ENCODE results near the gene SP4.

Gene SP4

DNA sequence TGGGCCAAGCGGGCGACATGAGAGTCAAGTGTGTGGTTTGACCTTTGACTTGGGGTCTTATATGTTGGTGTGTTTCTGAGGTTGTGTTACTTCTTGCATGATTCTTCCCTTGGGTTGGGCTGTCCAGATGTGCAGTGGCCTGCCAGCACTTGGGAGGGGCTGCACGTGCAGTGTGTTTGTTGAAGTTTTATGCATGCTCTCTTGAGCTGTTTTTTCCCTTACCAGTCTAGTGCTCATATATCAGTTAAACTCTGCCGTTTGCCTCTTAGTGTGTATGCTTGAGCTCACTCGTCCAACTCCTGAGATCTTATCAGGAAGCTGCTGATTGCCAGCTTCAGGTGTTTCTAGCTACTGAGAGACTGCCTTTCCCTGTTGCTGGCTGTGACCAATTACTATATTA, 23.1 kb downstream of the SP4 start:
- no peaks in the 10 kb centered on the region for H3K27me3 ChIP-seq (ENCODE audit: insufficient read depth, low read length)
- no peak overlapping the region for H3K9ac ChIP-seq (ENCODE audit: low read depth, low read length)
- H3K27ac ChIP-seq (ENCODE audit: low read length) = no peak overlapping the region
- peaks cover 60% of the 10 kb centered on the region for H3K9me3 ChIP-seq (ENCODE audit: insufficient read depth, low read depth, low read length)
- no peaks in the 10 kb centered on the region for H3K4me1 ChIP-seq (ENCODE audit: insufficient read depth, low read length)
- H3K4me3 ChIP-seq (ENCODE audit: low read length) = no peak overlapping the region
- H3K36me3 ChIP-seq (ENCODE audit: insufficient read depth, low read depth, low read length) = peaks cover 74% of the 10 kb centered on the region

GRCh38 chr7:21454182-21454581, 26.3 kb downstream of the SP4 start:
- Histone ChIP-seq H3K9ac (ENCODE audit: low read depth, low read length) (no peak overlapping the region), H3K9me3 (ENCODE audit: insufficient read depth, low read depth, low read length) (peaks cover 61% of the 10 kb centered on the region), H3K36me3 (ENCODE audit: insufficient read depth, low read depth, low read length) (peaks cover 69% of the 10 kb centered on the region), H3K27ac (ENCODE audit: low read length) (no peak overlapping the region), H3K4me1 (ENCODE audit: insufficient read depth, low read length) (no peaks in the 10 kb centered on the region), H3K4me3 (ENCODE audit: low read length) (no peak overlapping the region), H3K27me3 (ENCODE audit: insufficient read depth, low read length) (no peaks in the 10 kb centered on the region)

- no peak overlapping the region for H3K27ac ChIP-seq (ENCODE audit: low read length)
- no peaks in the 10 kb centered on the region for H3K4me1 ChIP-seq (ENCODE audit: insufficient read depth, low read length)
- H3K36me3 ChIP-seq (ENCODE audit: insufficient read depth, low read depth, low read length) = peaks cover 76% of the 10 kb centered on the region
- peaks cover 61% of the 10 kb centered on the region for H3K9me3 ChIP-seq (ENCODE audit: insufficient read depth, low read depth, low read length)
- no peak overlapping the region for H3K4me3 ChIP-seq (ENCODE audit: low read length)
- no peaks in the 10 kb centered on the region for H3K27me3 ChIP-seq (ENCODE audit: insufficient read depth, low read length)
- no peak overlapping the region for H3K9ac ChIP-seq (ENCODE audit: low read depth, low read length)
Measured at GRCh38 chr7:21454906-21455305, 27.0 kb downstream of the SP4 start.

- no peak overlapping the region for H3K4me3 ChIP-seq (ENCODE audit: low read length)
- H3K27ac ChIP-seq (ENCODE audit: low read length) = no peak overlapping the region
- H3K4me1 ChIP-seq (ENCODE audit: insufficient read depth, low read length) = no peaks in the 10 kb centered on the region
- H3K9ac ChIP-seq (ENCODE audit: low read depth, low read length) = no peak overlapping the region
- H3K27me3 ChIP-seq (ENCODE audit: insufficient read depth, low read length) = no peaks in the 10 kb centered on the region
- H3K9me3 ChIP-seq (ENCODE audit: insufficient read depth, low read depth, low read length) = no peaks in the 10 kb centered on the region; the same call in 1 of the 2 replicates
- H3K36me3 ChIP-seq (ENCODE audit: insufficient read depth, low read depth, low read length) = peaks cover 25% of the 10 kb centered on the region
Measured at GRCh38 chr7:21461282-21461681, 33.4 kb downstream of the SP4 start.

DNA sequence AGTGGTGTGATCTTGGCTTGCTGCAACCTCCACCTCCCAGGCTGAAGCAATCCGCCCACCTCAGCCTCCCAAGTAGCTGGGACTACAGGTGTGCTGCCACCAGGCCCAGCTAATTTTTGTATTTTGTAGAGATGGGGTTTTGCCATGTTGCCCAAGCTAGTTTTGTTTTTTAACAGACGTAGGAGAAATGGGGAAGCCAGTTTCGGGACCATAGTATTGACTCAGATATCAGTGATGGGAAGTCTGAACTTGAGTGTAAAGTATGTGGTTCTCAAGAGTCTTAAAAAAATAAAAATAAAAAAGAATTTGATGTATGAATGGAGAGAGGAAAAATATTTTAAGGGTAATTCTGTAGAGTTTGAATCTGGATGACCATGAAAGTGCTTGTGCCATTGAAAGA, 34.2 kb downstream of the SP4 start:
- H3K4me3 ChIP-seq (ENCODE audit: low read length) = no peak overlapping the region
- peaks cover 19% of the 10 kb centered on the region; the same call in 1 of the 2 replicates for H3K36me3 ChIP-seq (ENCODE audit: insufficient read depth, low read depth, low read length)
- no peaks in the 10 kb centered on the region for H3K4me1 ChIP-seq (ENCODE audit: insufficient read depth, low read length)
- no peak overlapping the region for H3K9ac ChIP-seq (ENCODE audit: low read depth, low read length)
- no peak overlapping the region for H3K27ac ChIP-seq (ENCODE audit: low read length)
- no peaks in the 10 kb centered on the region for H3K27me3 ChIP-seq (ENCODE audit: insufficient read depth, low read length)
- no peaks in the 10 kb centered on the region; the same call in 1 of the 2 replicates for H3K9me3 ChIP-seq (ENCODE audit: insufficient read depth, low read depth, low read length)

DNA sequence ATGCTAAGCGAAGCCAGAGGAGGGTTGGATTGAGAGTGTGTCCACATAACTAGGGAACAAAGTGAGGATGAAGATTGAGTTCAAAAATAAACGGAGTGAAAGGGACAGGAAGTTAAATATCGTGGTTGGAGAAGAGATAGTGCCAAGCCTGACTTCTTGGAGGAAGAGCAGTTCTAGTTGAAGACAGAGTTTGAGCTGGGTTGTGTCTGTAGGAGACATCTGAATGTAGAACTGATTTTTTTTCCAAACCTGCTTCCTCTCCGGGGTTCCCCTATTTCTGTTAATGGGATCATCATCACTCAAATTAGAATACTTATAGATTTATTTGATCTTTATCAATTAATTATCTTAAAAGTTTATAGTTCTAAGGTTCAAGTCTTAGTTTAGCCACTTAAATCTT, 35.6 kb downstream of the SP4 start:
- no peaks in the 10 kb centered on the region for H3K4me1 ChIP-seq (ENCODE audit: insufficient read depth, low read length)
- peaks cover 18% of the 10 kb centered on the region; the same call in 1 of the 2 replicates for H3K36me3 ChIP-seq (ENCODE audit: insufficient read depth, low read depth, low read length)
- H3K9me3 ChIP-seq (ENCODE audit: insufficient read depth, low read depth, low read length) = no peaks in the 10 kb centered on the region; the same call in 1 of the 2 replicates
- no peak overlapping the region for H3K9ac ChIP-seq (ENCODE audit: low read depth, low read length)
- H3K27me3 ChIP-seq (ENCODE audit: insufficient read depth, low read length) = no peaks in the 10 kb centered on the region
- no peak overlapping the region for H3K27ac ChIP-seq (ENCODE audit: low read length)
- H3K4me3 ChIP-seq (ENCODE audit: low read length) = no peak overlapping the region

- H3K9me3 ChIP-seq (ENCODE audit: insufficient read depth, low read depth, low read length) = no peaks in the 10 kb centered on the region
- no peak overlapping the region for H3K27ac ChIP-seq (ENCODE audit: low read length)
- H3K36me3 ChIP-seq (ENCODE audit: insufficient read depth, low read depth, low read length) = peaks cover 4% of the 10 kb centered on the region; the same call in 1 of the 2 replicates
- H3K9ac ChIP-seq (ENCODE audit: low read depth, low read length) = no peak overlapping the region
- no peak overlapping the region for H3K4me3 ChIP-seq (ENCODE audit: low read length)
- no peaks in the 10 kb centered on the region for H3K27me3 ChIP-seq (ENCODE audit: insufficient read depth, low read length)
- no peaks in the 10 kb centered on the region for H3K4me1 ChIP-seq (ENCODE audit: insufficient read depth, low read length)
Measured at GRCh38 chr7:21468969-21469368, 41.1 kb downstream of the SP4 start.

DNA sequence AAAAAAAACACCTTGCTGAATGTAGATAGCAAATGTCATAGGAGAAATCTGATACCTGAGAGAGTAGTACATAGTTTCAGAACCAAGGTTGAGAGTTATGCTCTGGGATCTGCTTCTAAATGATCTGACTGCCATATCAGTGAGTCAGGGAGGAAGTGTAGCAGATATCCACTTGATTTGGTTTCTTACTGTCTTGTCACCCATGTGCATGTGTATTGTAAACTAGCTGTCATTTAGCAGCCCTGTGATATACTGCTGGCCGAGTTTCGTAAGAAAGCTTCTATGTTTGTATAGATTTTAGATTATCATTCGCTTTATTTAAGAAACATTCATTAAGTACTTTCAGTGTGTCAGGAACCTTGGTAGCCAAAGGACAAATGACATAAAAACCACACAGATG, 42.0 kb downstream of the SP4 start:
- no peak overlapping the region for H3K4me3 ChIP-seq (ENCODE audit: low read length)
- H3K4me1 ChIP-seq (ENCODE audit: insufficient read depth, low read length) = no peaks in the 10 kb centered on the region

DNA sequence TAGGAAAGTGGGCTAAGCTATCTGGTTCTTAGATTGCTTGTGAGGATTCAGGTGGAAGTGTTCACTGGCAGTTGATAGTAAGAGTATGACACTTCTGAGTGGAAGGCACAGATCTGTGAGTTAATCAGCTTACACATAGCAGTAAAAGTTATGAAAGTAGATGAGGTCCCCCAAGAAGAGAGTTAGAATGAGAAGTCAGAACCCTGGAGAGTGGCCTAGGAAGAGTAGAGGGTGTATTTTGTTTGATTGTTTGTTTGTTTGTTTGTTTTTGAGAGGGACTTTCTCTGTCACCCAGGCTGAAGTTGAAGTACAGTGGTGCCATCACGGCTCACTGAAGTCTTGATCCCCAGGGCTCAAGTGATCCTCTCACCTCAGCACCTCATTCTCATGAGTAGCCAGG, 44.1 kb downstream of the SP4 start:
- Histone ChIP-seq H3K36me3 (ENCODE audit: insufficient read depth, low read depth, low read length) (peaks cover 2% of the 10 kb centered on the region; the same call in 1 of the 2 replicates), H3K27ac (ENCODE audit: low read length) (no peak overlapping the region), H3K4me3 (ENCODE audit: low read length) (no peak overlapping the region), H3K27me3 (ENCODE audit: insufficient read depth, low read length) (no peaks in the 10 kb centered on the region), H3K4me1 (ENCODE audit: insufficient read depth, low read length) (no peaks in the 10 kb centered on the region), H3K9me3 (ENCODE audit: insufficient read depth, low read depth, low read length) (no peaks in the 10 kb centered on the region), H3K9ac (ENCODE audit: low read depth, low read length) (no peak overlapping the region)

More for the DNA sequence above, 42.0 kb downstream of the SP4 start:
- H3K9me3 ChIP-seq (ENCODE audit: insufficient read depth, low read depth, low read length) = no peaks in the 10 kb centered on the region
- no peak overlapping the region for H3K27ac ChIP-seq (ENCODE audit: low read length)
- peaks cover 4% of the 10 kb centered on the region; the same call in 1 of the 2 replicates for H3K36me3 ChIP-seq (ENCODE audit: insufficient read depth, low read depth, low read length)
- H3K27me3 ChIP-seq (ENCODE audit: insufficient read depth, low read length) = no peaks in the 10 kb centered on the region
- no peak overlapping the region for H3K9ac ChIP-seq (ENCODE audit: low read depth, low read length)

GRCh38 chr7:21476429-21476828, 48.5 kb downstream of the SP4 start:
- H3K27ac ChIP-seq (ENCODE audit: low read length) = no peak overlapping the region

DNA sequence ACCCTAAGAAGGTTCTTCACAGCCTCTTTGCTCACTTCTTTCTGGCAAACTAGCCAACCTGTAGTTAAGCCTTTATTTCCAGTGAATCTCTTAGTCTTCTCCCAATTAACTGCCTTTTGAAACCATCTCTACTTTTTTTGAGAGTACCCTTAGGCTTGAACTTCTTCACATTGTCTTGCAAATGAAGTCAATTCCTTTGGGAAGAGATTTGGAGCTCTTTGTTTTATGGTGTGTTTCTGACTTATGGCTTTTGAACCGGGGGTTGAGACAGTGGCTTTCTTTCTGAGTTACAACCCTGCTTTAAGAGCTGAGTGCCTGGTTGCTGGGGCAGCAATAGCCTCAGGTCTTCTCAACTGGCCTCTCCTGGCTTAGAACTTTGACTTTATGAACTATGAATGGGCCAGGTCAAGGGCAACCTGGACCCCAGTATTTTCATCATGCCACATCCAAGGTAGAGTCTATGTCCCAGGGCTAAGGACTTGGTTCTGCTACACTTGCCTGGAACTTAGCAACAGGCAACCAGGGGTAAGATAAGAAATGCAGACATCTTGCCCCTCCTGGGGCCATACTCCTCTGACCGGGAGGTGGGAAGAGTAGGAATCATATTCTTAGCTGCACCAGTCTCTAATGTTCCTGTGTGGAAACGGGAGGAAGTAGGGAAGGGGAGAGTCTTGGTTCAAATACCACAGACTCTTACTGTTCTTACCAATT, 53.0 kb downstream of the SP4 start:
- Histone ChIP-seq H3K4me3 (ENCODE audit: low read length) (peak overlapping the region; percentile 39), H3K4me1 (ENCODE audit: insufficient read depth, low read length) (peaks cover 22% of the 10 kb centered on the region), H3K9ac (ENCODE audit: low read depth, low read length) (0 out of 2 replicates have a peak overlapping the region, but pooled peaks have one; percentile 13), H3K36me3 (ENCODE audit: insufficient read depth, low read depth, low read length) (peaks cover 27% of the 10 kb centered on the region), H3K27me3 (ENCODE audit: insufficient read depth, low read length) (no peaks in the 10 kb centered on the region), H3K27ac (ENCODE audit: low read length) (no peak overlapping the region), H3K9me3 (ENCODE audit: insufficient read depth, low read depth, low read length) (no peaks in the 10 kb centered on the region)

More at GRCh38 chr7:21476429-21476828, 48.5 kb downstream of the SP4 start:
- Histone ChIP-seq H3K9me3 (ENCODE audit: insufficient read depth, low read depth, low read length) (no peaks in the 10 kb centered on the region), H3K4me3 (ENCODE audit: low read length) (no peak overlapping the region), H3K9ac (ENCODE audit: low read depth, low read length) (no peak overlapping the region), H3K4me1 (ENCODE audit: insufficient read depth, low read length) (peaks cover 18% of the 10 kb centered on the region), H3K27me3 (ENCODE audit: insufficient read depth, low read length) (no peaks in the 10 kb centered on the region), H3K36me3 (ENCODE audit: insufficient read depth, low read depth, low read length) (peaks cover 13% of the 10 kb centered on the region)

GRCh38 chr7:21486511-21486910, 58.6 kb downstream of the SP4 start:
- peaks cover 28% of the 10 kb centered on the region for H3K36me3 ChIP-seq (ENCODE audit: insufficient read depth, low read depth, low read length)
- no peak overlapping the region for H3K4me3 ChIP-seq (ENCODE audit: low read length)
- peaks cover 1% of the 10 kb centered on the region; the same call in 1 of the 2 replicates for H3K9me3 ChIP-seq (ENCODE audit: insufficient read depth, low read depth, low read length)
- H3K9ac ChIP-seq (ENCODE audit: low read depth, low read length) = no peak overlapping the region
- H3K27me3 ChIP-seq (ENCODE audit: insufficient read depth, low read length) = no peaks in the 10 kb centered on the region
- peaks cover 4% of the 10 kb centered on the region; the same call in 1 of the 2 replicates for H3K4me1 ChIP-seq (ENCODE audit: insufficient read depth, low read length)
- H3K27ac ChIP-seq (ENCODE audit: low read length) = no peak overlapping the region
